IPS-20b (cell line): ENCODE results near the gene TRIML2.

Experiments used
- H3K27ac ChIP-seq: one replicate; pipeline ENCODE4 v1.5.1; 2013; ENCODE audit warnings: low read length
- H3K27me3 ChIP-seq: 2 replicates; pipeline ENCODE4 v1.6.1; 2013; ENCODE audit warnings: mild to moderate bottlenecking, low read length, inconsistent platforms; ENCODE audit not compliant: insufficient read depth
- H3K36me3 ChIP-seq: 2 replicates; pipeline ENCODE4 v1.6.1; 2013; ENCODE audit warnings: low read depth, mild to moderate bottlenecking, inconsistent platforms, low read length, moderate library complexity; ENCODE audit not compliant: insufficient read depth
- H3K4me1 ChIP-seq: 2 replicates; pipeline ENCODE4 v1.6.1; 2013; ENCODE audit warnings: mild to moderate bottlenecking, control low read depth, inconsistent platforms, low read length, moderate library complexity; ENCODE audit not compliant: insufficient read depth
- H3K4me3 ChIP-seq: 2 replicates; pipeline ENCODE4 v1.5.1; 2013; ENCODE audit warnings: mild to moderate bottlenecking, low read length, inconsistent platforms
- H3K9ac ChIP-seq: 2 replicates; pipeline ENCODE4 v1.6.1; 2013; ENCODE audit warnings: low read depth, mild to moderate bottlenecking, inconsistent platforms, low read length, moderate library complexity
- H3K9me3 ChIP-seq: 2 replicates; pipeline ENCODE4 v1.6.1; 2013; ENCODE audit warnings: mild to moderate bottlenecking, low read depth, low read length, inconsistent platforms; ENCODE audit not compliant: insufficient read depth

The TRIML2 gene, protein sequence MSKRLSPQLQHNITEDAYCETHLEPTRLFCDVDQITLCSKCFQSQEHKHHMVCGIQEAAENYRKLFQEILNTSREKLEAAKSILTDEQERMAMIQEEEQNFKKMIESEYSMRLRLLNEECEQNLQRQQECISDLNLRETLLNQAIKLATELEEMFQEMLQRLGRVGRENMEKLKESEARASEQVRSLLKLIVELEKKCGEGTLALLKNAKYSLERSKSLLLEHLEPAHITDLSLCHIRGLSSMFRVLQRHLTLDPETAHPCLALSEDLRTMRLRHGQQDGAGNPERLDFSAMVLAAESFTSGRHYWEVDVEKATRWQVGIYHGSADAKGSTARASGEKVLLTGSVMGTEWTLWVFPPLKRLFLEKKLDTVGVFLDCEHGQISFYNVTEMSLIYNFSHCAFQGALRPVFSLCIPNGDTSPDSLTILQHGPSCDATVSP

DNA sequence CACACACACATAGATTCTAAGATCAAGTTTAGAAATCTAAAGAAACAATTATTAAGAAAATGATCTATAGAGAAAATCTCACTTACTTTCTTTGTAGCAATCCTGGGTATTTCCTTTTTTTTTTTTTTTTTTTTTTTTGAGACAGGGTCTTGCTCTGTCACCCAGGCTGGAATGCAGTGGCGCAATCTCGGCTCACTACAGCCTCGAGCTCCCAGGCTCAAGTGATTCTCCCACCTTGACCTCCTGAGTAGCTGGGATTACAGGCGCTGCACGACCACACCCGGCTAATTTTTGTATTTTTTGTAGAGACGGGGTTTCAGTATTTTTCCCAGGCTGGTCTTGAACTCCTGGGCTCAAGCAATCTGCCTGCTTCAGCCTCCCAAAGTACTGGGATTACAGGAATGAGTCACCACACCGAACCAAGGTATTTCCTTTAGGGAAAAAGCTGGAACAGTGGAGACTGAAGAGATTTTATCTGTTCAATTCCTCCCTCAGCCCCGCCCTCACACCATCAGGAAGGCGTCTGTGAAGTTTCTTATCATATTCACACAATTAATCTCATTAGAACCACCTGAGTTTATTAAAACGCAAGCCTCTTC, at the start of gene TRIML2:
TSS of gene TRIML2 (minus strand) at position 447 of the 599 bp plus-strand sequence. CDS start 4,235 bp downstream, outside the sequence.
- peak within 1 kb of the TSS; percentile 88 for H3K9ac ChIP-seq
- H3K27ac ChIP-seq = peak within 1 kb of the TSS; percentile 99

DNA sequence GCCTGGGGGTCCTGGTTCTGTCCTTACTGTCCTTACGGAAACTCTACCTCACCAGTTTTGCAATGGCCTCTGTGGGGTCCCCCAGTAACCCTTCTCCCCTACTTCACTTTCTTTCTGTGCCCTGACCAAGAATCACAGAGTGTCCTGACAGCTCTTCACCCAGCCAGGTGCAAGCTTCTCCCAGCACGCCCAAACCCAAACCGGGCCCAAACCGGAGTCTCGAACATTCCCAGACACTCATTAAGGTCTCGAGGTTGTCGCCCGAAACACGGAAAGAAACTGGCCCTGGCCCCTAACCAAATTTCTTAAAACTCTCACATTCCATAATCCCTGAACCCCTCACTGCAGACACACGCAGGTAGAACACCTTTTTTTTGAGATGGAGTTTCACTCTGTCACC, 48.9 kb upstream of the TRIML2 start:
- Histone ChIP-seq H3K4me1 (no peaks in the 10 kb centered on the region), H3K27ac (no peak overlapping the region), H3K36me3 (no peaks in the 10 kb centered on the region), H3K9ac (no peak overlapping the region), H3K27me3 (no peaks in the 10 kb centered on the region), H3K4me3 (no peak overlapping the region), H3K9me3 (no peaks in the 10 kb centered on the region; the same call in 1 of the 2 replicates)

More for the DNA sequence above, at the start of gene TRIML2:
- H3K4me1 ChIP-seq = peaks cover 27% of the 10 kb centered on the region; the same call in 1 of the 2 replicates
- H3K27me3 ChIP-seq = no peaks in the 10 kb centered on the region
- H3K36me3 ChIP-seq = peaks cover 15% of the 10 kb centered on the region
- no peaks in the 10 kb centered on the region for H3K9me3 ChIP-seq
- peak within 1 kb of the TSS; percentile 71 for H3K4me3 ChIP-seq

DNA sequence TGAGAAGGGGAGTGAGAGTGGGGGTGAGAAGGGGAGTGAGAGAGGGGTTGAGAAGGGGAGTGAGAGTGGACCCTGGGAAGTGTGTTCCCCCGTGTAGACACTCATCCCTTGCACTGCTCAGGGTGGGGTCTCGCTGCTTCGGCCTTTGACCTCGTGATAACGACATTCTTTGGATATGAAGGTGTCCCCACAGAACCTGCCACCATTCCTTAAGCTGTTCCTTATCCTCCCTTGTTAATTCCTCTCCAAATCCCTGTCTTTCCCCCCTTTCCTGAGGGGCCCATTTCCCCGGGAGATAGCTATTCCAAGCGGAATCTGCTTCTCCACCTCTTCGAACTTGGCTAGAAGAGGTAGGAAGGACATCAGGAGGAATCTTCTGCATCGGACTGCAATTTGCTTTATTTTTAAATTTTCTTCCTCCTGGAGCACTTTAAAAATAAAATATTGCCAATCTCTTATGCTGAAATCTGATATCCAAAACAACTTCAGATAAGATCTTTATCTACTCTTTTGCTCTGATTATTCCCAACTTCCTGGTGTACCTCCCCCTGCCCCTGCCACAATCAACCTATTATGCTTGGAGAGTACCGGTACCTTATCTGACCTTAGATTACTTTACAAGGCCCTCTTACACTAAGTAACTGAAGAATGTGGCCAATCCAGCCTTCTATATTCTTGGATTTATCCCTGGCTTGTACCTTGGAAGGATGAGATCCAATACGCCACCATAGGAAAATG, 45.4 kb upstream of the TRIML2 start:
- Histone ChIP-seq H3K4me3 (no peak overlapping the region), H3K9me3 (no peaks in the 10 kb centered on the region; the same call in 1 of the 2 replicates), H3K27me3 (no peaks in the 10 kb centered on the region), H3K27ac (no peak overlapping the region), H3K9ac (no peak overlapping the region), H3K36me3 (no peaks in the 10 kb centered on the region), H3K4me1 (no peaks in the 10 kb centered on the region)

DNA sequence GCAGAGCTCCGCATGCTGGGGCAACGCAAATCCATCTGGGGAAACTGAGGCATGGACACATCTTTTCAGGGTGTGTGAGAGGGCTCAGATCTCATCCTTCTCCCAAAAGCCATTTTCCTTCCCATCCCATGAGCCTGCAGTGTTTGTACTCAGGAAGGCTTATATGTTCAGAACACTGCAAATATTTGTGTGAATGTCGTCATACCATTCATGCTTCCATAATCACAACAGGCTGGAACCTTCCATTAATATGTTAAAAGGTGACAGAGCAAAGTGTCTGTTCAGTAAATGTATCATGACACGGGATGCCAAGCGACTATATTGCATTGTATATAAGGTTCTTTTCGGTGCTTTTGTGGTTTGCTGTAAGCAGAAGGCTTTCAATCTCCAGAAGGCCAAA, 38.4 kb upstream of the TRIML2 start:
- H3K27me3 ChIP-seq = no peaks in the 10 kb centered on the region
- no peak overlapping the region for H3K27ac ChIP-seq
- no peak overlapping the region for H3K4me3 ChIP-seq
- H3K36me3 ChIP-seq = no peaks in the 10 kb centered on the region
- no peaks in the 10 kb centered on the region for H3K4me1 ChIP-seq
- no peak overlapping the region for H3K9ac ChIP-seq
- no peaks in the 10 kb centered on the region for H3K9me3 ChIP-seq

DNA sequence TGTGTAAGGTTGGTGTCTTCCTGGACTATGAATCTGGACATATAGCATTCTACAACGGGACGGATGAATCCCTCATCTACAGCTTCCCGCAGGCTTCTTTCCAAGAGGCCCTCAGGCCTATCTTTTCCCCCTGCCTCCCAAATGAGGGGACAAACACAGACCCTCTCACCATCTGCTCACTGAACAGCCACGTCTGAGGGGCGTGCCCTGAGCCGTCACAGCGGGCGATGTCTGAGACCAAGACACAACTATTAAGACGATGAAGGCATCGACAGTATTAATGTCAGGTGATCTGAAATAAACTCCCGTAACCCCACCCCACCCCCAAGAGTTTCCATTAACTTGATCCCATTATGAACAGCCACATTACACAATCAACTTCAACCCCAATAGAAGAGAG, 37.8 kb upstream of the TRIML2 start:
- no peak overlapping the region for H3K4me3 ChIP-seq
- no peak overlapping the region for H3K27ac ChIP-seq
- no peaks in the 10 kb centered on the region for H3K9me3 ChIP-seq
- H3K4me1 ChIP-seq = 0 out of 2 replicates have a peak, but pooled peaks cover 1% of the 10 kb centered on the region
- H3K9ac ChIP-seq = no peak overlapping the region
- H3K27me3 ChIP-seq = no peaks in the 10 kb centered on the region
- no peaks in the 10 kb centered on the region for H3K36me3 ChIP-seq

DNA sequence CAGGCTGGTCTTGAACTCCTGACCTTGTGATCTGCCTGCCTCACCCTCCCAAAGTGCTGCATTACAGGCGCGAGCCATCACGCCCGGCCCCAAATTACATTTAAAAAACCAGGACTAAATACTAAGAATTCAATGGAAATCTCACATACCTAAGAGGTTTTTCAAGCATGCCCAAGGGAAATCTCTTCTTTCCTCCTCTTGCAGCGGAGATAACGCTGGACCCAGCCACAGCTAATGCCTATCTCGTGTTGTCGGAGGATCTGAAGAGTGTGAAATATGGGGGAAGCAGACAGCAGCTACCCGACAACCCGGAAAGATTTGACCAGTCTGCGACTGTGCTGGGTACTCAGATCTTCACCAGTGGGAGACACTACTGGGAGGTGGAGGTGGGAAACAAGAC, 37.2 kb upstream of the TRIML2 start:
- no peak overlapping the region for H3K4me3 ChIP-seq
- H3K27me3 ChIP-seq = no peaks in the 10 kb centered on the region
- no peaks in the 10 kb centered on the region for H3K36me3 ChIP-seq
- H3K27ac ChIP-seq = no peak overlapping the region
- no peak overlapping the region for H3K9ac ChIP-seq
- H3K4me1 ChIP-seq = 0 out of 2 replicates have a peak, but pooled peaks cover 3% of the 10 kb centered on the region
- H3K9me3 ChIP-seq = no peaks in the 10 kb centered on the region

DNA sequence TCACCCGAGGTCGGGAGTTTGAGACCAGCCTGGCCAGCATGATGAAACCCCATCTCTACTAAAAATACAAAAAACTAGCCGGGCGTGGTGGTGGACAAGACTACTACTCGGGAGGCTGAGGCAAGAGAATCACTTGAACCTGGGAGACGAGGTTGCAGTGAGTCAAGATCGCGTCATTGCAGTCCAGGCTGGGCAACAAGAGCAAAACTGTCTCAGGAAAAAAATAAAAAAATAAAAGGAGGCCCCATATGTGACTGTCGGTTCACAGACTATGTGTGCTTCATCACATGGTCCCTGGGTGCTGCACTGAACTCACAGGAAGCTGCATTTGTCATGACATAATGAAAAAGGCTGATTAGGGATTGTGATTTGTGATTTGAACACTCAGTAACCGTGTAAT, 36.2 kb upstream of the TRIML2 start:
- no peaks in the 10 kb centered on the region for H3K36me3 ChIP-seq
- no peaks in the 10 kb centered on the region for H3K27me3 ChIP-seq
- 0 out of 2 replicates have a peak, but pooled peaks cover 3% of the 10 kb centered on the region for H3K4me1 ChIP-seq

DNA sequence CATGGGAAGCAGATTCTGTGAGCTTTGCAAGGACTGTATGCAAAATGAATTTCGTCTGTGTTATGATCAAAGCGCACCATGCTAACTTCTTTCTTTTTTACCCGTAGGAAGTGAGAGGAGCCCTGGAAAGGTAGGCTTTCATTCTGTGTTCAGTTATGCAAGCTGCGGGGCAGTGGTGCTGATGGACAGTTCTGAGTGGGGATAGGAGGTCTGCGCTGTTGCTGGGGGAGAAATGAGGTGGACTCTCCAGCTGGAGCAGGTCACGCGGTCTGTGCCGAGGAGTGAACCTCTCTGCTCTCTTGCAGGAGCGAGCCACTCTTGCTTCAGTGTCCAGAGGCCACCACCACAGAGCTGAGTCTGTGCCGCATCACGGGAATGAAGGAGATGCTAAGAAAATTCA, 34.3 kb upstream of the TRIML2 start:
- no peak overlapping the region for H3K4me3 ChIP-seq
- H3K4me1 ChIP-seq = 0 out of 2 replicates have a peak, but pooled peaks cover 3% of the 10 kb centered on the region
- no peak overlapping the region for H3K9ac ChIP-seq
- no peaks in the 10 kb centered on the region for H3K9me3 ChIP-seq
- H3K27me3 ChIP-seq = no peaks in the 10 kb centered on the region
- no peaks in the 10 kb centered on the region for H3K36me3 ChIP-seq
- no peak overlapping the region for H3K27ac ChIP-seq

More for the DNA sequence above, 36.2 kb upstream of the TRIML2 start:
- Histone ChIP-seq H3K9me3 (no peaks in the 10 kb centered on the region), H3K9ac (no peak overlapping the region), H3K27ac (no peak overlapping the region), H3K4me3 (no peak overlapping the region)

DNA sequence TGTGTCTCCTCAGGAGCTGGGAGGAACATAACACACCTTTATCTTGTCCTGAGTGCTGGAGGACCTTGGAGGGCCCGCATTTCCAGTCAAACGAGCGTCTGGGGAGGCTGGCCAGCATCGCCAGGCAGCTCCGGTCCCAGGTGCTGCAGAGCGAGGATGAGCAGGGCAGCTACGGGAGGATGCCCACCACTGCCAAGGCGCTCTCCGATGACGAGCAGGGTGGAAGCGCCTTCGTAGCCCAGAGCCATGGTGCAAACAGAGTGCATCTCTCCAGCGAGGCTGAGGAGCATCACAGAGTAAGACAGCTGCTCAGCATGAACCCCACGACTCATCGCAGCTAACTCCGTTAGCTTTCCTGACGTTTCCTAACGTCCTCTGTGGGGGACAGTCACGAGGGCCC, 30.3 kb upstream of the TRIML2 start:
- no peaks in the 10 kb centered on the region for H3K36me3 ChIP-seq
- H3K27ac ChIP-seq = no peak overlapping the region
- H3K4me1 ChIP-seq = 0 out of 2 replicates have a peak, but pooled peaks cover 3% of the 10 kb centered on the region
- no peaks in the 10 kb centered on the region for H3K9me3 ChIP-seq
- no peak overlapping the region for H3K9ac ChIP-seq
- no peak overlapping the region for H3K4me3 ChIP-seq
- no peaks in the 10 kb centered on the region for H3K27me3 ChIP-seq

DNA sequence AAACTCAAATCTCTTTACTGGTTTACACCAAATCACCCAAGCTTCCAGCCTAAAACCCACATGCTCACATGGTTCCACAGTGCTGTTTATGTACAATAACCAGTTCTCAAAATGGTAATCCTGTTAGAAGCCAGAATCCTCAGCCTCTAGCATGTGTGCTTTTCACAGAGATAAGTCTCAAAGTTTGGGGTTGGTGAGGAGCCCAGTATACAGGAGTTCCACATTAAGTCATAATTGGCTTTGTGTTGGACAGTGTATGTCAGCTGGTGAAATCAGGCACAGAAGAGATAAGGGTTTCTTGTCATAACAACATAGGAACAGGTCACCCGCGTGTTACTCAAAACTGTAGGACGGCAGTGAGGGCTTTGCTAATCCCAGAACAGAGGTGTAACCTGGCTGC, 29.7 kb upstream of the TRIML2 start, which contains the start of gene TRIML1:
TSS of gene TRIML1 (plus strand) at position 301 of the 400 bp plus-strand sequence. CDS start 118 bp downstream, outside the sequence.
- no peaks in the 10 kb centered on the region for H3K9me3 ChIP-seq
- no peaks in the 10 kb centered on the region for H3K27me3 ChIP-seq
- no peak within 1 kb of the TSS for H3K4me3 ChIP-seq
- no peaks in the 10 kb centered on the region for H3K36me3 ChIP-seq
- no peak within 1 kb of the TSS for H3K9ac ChIP-seq
- H3K4me1 ChIP-seq = 0 out of 2 replicates have a peak, but pooled peaks cover 3% of the 10 kb centered on the region
- no peak within 1 kb of the TSS for H3K27ac ChIP-seq

DNA sequence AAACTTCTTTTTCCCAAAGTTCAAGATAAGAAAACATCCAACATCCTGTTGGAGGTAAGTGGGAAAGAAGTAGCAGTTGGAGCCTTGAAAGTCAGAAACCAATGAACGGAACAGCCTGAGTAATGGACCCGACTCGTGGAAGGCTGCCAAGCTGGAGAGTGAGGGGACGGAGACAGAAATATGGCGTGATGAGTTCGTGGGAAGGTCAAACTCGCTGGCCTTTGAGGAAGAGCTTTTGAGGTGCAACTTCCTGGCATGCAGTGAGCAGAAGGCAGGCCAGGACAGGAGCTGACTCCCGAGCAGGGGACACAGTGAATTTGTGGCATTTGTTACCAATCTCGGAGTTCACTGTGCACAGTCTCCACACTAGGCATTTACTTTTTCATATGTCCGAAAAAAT, 28.8 kb upstream of the TRIML2 start:
- Histone ChIP-seq H3K4me3 (no peak overlapping the region), H3K9ac (no peak overlapping the region), H3K9me3 (no peaks in the 10 kb centered on the region), H3K36me3 (no peaks in the 10 kb centered on the region), H3K27me3 (no peaks in the 10 kb centered on the region), H3K4me1 (0 out of 2 replicates have a peak, but pooled peaks cover 3% of the 10 kb centered on the region), H3K27ac (no peak overlapping the region)
